Measurements from ENCODE around the gene TBX5. TPM values are rescaled to one million over a fixed set of nuclear protein-coding genes. Genes with fewer than 3 reads are reported as not detected.

The TBX5 gene
- total and polyA plus RNA-seq, 9 of the 15 experiments (the other 6 are each of a cell fraction or from before 2014, with no cell fraction given): not detected

GRCh38 chr12:114314403-114314802 lies 91.5 kb downstream of the TBX5 start (continued):
- TF ChIP-seq, protein P1, sequence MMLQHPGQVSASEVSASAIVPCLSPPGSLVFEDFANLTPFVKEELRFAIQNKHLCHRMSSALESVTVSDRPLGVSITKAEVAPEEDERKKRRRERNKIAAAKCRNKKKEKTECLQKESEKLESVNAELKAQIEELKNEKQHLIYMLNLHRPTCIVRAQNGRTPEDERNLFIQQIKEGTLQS (IDR thresholded peaks at IDR 0.05): no peak
- TF ChIP-seq, protein P1 (CRISPR knock-in tag; conservative IDR thresholded peaks at IDR 0.05): no peak
- TF ChIP-seq, protein P2, sequence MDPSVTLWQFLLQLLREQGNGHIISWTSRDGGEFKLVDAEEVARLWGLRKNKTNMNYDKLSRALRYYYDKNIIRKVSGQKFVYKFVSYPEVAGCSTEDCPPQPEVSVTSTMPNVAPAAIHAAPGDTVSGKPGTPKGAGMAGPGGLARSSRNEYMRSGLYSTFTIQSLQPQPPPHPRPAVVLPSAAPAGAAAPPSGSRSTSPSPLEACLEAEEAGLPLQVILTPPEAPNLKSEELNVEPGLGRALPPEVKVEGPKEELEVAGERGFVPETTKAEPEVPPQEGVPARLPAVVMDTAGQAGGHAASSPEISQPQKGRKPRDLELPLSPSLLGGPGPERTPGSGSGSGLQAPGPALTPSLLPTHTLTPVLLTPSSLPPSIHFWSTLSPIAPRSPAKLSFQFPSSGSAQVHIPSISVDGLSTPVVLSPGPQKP (CRISPR knock-in tag; IDR thresholded peaks at IDR 0.05): no peak
- TF ChIP-seq ZNF551 (CRISPR knock-in tag; IDR thresholded peaks at IDR 0.05) (no peak), RUNX1 (IDR thresholded peaks at IDR 0.05; ENCODE audit: low read depth) (no peak)

DNA sequence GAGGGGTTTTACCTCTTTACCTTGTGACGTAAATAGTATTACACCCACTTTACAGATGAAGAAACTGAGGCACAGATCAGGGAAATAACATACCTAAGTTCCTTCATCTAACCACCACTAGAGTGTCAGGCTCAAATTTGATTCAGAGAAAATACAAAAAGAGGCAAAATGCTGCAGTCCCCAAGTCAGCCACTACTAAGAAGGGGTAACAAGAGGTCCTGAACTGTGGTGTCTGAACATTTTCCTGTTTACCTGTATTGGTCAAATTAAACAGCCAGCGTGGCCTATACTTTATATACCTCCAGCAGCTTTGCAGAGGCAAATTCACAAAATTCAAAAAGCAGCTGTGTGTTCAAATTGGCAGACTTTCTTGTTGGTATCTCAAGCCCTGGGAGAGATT lies 92.0 kb downstream of the TBX5 start:
- H3K4me3 ChIP-seq: no peak overlapping the region
- ChIA-PET POLR2A (no interaction called here), CTCF (ENCODE audit: low intra/inter-chr PET ratio) (no interaction called here)
- no peaks in the 10 kb centered on the region for H3K9me1 ChIP-seq (ENCODE audit: control insufficient read depth, insufficient read depth, low read length)
- intact Hi-C loops (cut with micrococcal nuclease) (no loop called here), in situ Hi-C loops (cut with MboI) (no loop called here)
- BruUV-seq (replicated peaks): no TSS peak
- DNase-seq (ENCODE audit: extremely low read depth in 1 of 4, low spot score in 3 of 4) (peak in 2 of 4 experiments; percentile 21 to 23), FAIRE-seq (no peak), ATAC-seq (no peak)
- 0% methylated on average over 2 of the region's 2 CpGs for whole genome bisulfite sequencing (ENCODE audit: insufficient coverage, low coverage, missing lambda C conversion rate)
- H3K27ac ChIP-seq (ENCODE audit: extremely low read depth, low read depth, low read length): no peak overlapping the region
- H3K79me2 ChIP-seq (ENCODE audit: control insufficient read depth, insufficient read depth, low read length): no peaks in the 10 kb centered on the region
- no peaks in the 10 kb centered on the region for H3K36me3 ChIP-seq (ENCODE audit: control insufficient read depth, insufficient read depth, low read length)
- H3K9me3 ChIP-seq (replicated peaks; ENCODE audit: control insufficient read depth, insufficient read depth, low read depth, low read length): no peaks in the 10 kb centered on the region
- no peak overlapping the region for H3K4me2 ChIP-seq (ENCODE audit: insufficient read depth, low read length)
- no peaks in the 10 kb centered on the region; the same call in 1 of the 2 replicates for H4K20me1 ChIP-seq (replicated peaks; ENCODE audit: control insufficient read depth, insufficient read depth, low read length)
- no peak overlapping the region for H3K9ac ChIP-seq (ENCODE audit: insufficient read depth in 1 of 2, low read depth in 2 of 2, low read length in 2 of 2)
- H3K4me1 ChIP-seq (replicated peaks in 1 of 2; ENCODE audit: control insufficient read depth in 2 of 2, insufficient read depth in 2 of 2, low read length in 2 of 2): no peaks in the 10 kb centered on the region
- no peak overlapping the region for H2AFZ ChIP-seq (ENCODE audit: low read depth, low read length)
- peaks cover 0 to 15% of the 10 kb centered on the region in 2 experiments; a peak in 2 of 5 replicates for H3K27me3 ChIP-seq (ENCODE audit: control insufficient read depth in 2 of 2, insufficient read depth in 2 of 2, low read length in 2 of 2)
- TF ChIP-seq, protein P3, sequence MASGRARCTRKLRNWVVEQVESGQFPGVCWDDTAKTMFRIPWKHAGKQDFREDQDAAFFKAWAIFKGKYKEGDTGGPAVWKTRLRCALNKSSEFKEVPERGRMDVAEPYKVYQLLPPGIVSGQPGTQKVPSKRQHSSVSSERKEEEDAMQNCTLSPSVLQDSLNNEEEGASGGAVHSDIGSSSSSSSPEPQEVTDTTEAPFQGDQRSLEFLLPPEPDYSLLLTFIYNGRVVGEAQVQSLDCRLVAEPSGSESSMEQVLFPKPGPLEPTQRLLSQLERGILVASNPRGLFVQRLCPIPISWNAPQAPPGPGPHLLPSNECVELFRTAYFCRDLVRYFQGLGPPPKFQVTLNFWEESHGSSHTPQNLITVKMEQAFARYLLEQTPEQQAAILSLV (tag; IDR thresholded peaks at IDR 0.05): no peak
- TF ChIP-seq HSF4 (CRISPR knock-in tag; IDR thresholded peaks at IDR 0.05; ENCODE audit: borderline replicate concordance) (no peak), RBM25 (IDR thresholded peaks at IDR 0.05; ENCODE audit: low read depth, low read length, severe bottlenecking) (peak; percentile 69)
